Rectal smooth muscle tissue (tissue), 1 donor: ENCODE data around the gene PHACTR4.
A peak's percentile ranks its signal among the peaks of the same experiment; 100 is the strongest.

Source experiments
- H3K27ac ChIP-seq: one replicate; pipeline ENCODE4 v1.7.0; 2013; ENCODE audit warnings: low read depth, low read length, inconsistent platforms
- H3K27me3 ChIP-seq: one replicate; pipeline ENCODE4 v1.7.0; 2013; ENCODE audit warnings: low read length; ENCODE audit not compliant: control insufficient read depth, insufficient read depth
- H3K36me3 ChIP-seq: one replicate; pipeline ENCODE4 v1.7.0; 2013; ENCODE audit warnings: low read length; ENCODE audit not compliant: control insufficient read depth, insufficient read depth
- H3K4me1 ChIP-seq: one replicate; pipeline ENCODE4 v1.7.0; 2013; ENCODE audit warnings: low read length; ENCODE audit not compliant: control insufficient read depth, insufficient read depth
- H3K4me3 ChIP-seq: one replicate; pipeline ENCODE4 v1.7.0; 2013; ENCODE audit warnings: low read length
- H3K9ac ChIP-seq: one replicate; pipeline ENCODE4 v1.7.0; 2013; ENCODE audit warnings: low read length

Gene PHACTR4

GRCh38 chr1:28482138-28482537 lies 112.6 kb downstream of the PHACTR4 start:
- H3K27ac ChIP-seq, result no peak overlapping the region
- no peak overlapping the region for H3K4me3 ChIP-seq
- H3K36me3 ChIP-seq, result peaks cover 11% of the 10 kb centered on the region
- no peaks in the 10 kb centered on the region for H3K27me3 ChIP-seq
- H3K9ac ChIP-seq, result no peak overlapping the region
- no peaks in the 10 kb centered on the region for H3K4me1 ChIP-seq

DNA sequence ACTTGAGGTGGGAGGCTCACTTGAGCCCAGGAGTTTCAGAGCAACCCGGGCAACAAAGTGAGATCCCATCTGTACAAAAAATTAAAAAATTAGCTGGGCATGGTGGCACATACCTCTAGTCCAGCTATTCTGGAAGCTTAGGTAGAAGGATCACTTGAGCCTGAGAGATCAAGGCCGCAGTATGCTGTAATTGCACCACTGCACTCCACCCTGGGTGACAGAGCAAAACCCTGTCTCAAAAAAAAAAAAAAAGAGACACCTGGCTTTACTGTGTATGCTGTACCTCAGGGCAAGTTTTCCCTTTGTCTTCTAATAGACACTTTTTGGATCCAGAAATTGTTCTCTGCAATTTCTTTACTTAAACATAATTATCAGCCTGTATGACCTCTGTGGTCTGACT lies 113.2 kb downstream of the PHACTR4 start:
- Histone ChIP-seq H3K9ac (no peak overlapping the region), H3K4me3 (no peak overlapping the region), H3K27ac (no peak overlapping the region), H3K36me3 (peaks cover 11% of the 10 kb centered on the region), H3K27me3 (no peaks in the 10 kb centered on the region), H3K4me1 (no peaks in the 10 kb centered on the region)

DNA sequence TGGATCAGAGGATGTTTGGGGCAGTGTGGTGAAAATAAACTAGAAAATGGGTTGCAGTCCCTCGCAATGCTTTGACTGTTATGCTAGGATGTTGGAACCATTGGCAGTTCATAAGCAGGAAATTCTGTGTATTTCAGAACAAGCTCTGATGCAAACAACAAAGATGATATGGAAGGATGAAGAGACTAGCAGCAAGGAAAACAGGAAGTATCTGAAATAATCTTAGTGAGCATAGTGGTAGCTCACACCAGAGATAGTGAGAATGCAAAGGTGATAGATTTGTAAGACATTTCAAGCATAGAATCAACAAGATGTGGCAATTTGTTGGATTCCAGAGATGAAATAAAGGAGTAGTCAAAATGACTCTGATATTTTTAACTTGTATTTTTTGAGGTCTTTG lies 125.2 kb downstream of the PHACTR4 start:
- peaks cover 17% of the 10 kb centered on the region for H3K36me3 ChIP-seq

GRCh38 chr1:28499553-28499952 lies 130.0 kb downstream of the PHACTR4 start:
- Histone ChIP-seq H3K9ac (no peak overlapping the region), H3K4me1 (no peaks in the 10 kb centered on the region), H3K4me3 (no peak overlapping the region), H3K27me3 (no peaks in the 10 kb centered on the region), H3K36me3 (peaks cover 4% of the 10 kb centered on the region), H3K27ac (no peak overlapping the region)

More for the DNA sequence above, 125.2 kb downstream of the PHACTR4 start:
- Histone ChIP-seq H3K27ac (no peak overlapping the region), H3K4me1 (no peaks in the 10 kb centered on the region), H3K9ac (no peak overlapping the region), H3K27me3 (no peaks in the 10 kb centered on the region), H3K4me3 (no peak overlapping the region)

- no peaks in the 10 kb centered on the region for H3K27me3 ChIP-seq
- no peak overlapping the region for H3K9ac ChIP-seq
- peaks cover 3% of the 10 kb centered on the region for H3K36me3 ChIP-seq
- peaks cover under 1% of the 10 kb centered on the region for H3K4me1 ChIP-seq
- no peak overlapping the region for H3K27ac ChIP-seq
- H3K4me3 ChIP-seq, result no peak overlapping the region
Observed at GRCh38 chr1:28501925-28502324, 132.4 kb downstream of the PHACTR4 start.

DNA sequence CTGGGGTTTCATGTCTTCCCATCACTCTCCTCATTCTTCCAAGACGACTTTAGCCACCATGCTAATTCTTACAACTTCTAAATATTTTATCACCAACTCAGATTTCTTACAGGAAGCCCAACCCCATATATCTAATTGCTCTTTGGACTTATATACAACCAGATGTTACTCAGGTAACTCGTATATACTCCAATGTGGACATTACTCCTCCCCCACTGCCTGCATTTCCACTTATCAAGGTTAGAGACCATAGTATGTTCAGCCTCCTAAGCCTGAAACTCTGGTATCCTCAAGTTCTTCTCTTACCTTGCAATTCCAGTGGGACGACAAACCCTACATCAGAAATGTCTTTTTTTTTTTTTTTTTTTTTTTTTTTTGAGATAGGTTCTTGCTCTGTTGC lies 133.6 kb downstream of the PHACTR4 start:
- Histone ChIP-seq H3K27ac (no peak overlapping the region), H3K27me3 (no peaks in the 10 kb centered on the region), H3K36me3 (peaks cover 1% of the 10 kb centered on the region), H3K4me1 (peaks cover 9% of the 10 kb centered on the region), H3K9ac (no peak overlapping the region), H3K4me3 (no peak overlapping the region)

GRCh38 chr1:28505406-28506187 lies 136.1 kb downstream of the PHACTR4 start, which contains the start of gene RCC1:
Gene RCC1 (plus strand): TSS chr1:28506043. CDS start chr1:28529867, 23,824 bp downstream.
- Histone ChIP-seq H3K27me3 (no peaks in the 10 kb centered on the region), H3K9ac (peak within 1 kb of the TSS; percentile 81), H3K27ac (peak within 1 kb of the TSS; percentile 67), H3K4me1 (peaks cover 9% of the 10 kb centered on the region), H3K4me3 (peak within 1 kb of the TSS; percentile 95), H3K36me3 (peaks cover 19% of the 10 kb centered on the region)

- Histone ChIP-seq H3K9ac (peak overlapping the region; percentile 81), H3K27me3 (no peaks in the 10 kb centered on the region), H3K27ac (peak overlapping the region; percentile 67), H3K4me3 (peak overlapping the region; percentile 95), H3K4me1 (peaks cover 9% of the 10 kb centered on the region), H3K36me3 (peaks cover 23% of the 10 kb centered on the region)
Observed at GRCh38 chr1:28506907-28507246, 137.3 kb downstream of the PHACTR4 start.

DNA sequence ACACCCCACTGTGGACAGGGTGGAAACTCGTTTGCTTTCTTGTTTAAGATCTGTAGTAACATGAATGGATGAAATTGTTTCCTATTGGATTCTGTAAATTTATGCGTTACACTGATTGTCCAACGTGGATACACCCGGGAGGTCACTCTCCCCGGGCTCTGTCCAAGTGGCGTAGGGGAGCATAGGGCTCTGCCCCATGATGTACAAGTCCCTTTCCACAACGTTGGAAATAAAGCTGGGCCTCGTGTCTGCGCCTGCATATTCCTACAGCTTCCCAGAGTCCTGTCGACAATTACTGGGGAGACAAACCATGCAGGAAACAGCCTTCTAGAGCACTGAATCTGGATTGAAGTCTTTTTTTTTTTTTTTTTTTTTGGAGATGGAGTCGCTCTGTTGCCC lies 137.7 kb downstream of the PHACTR4 start:
- peak overlapping the region; percentile 67 for H3K27ac ChIP-seq
- peak overlapping the region; percentile 95 for H3K4me3 ChIP-seq
- H3K9ac ChIP-seq, result no peak overlapping the region
- no peaks in the 10 kb centered on the region for H3K27me3 ChIP-seq
- H3K4me1 ChIP-seq, result peaks cover 9% of the 10 kb centered on the region
- peaks cover 23% of the 10 kb centered on the region for H3K36me3 ChIP-seq

GRCh38 chr1:28507646-28508434 lies 138.3 kb downstream of the PHACTR4 start:
- no peaks in the 10 kb centered on the region for H3K27me3 ChIP-seq
- H3K4me3 ChIP-seq, result peak overlapping the region; percentile 95
- H3K4me1 ChIP-seq, result peaks cover 9% of the 10 kb centered on the region
- H3K36me3 ChIP-seq, result peaks cover 23% of the 10 kb centered on the region
- no peak overlapping the region for H3K9ac ChIP-seq
- no peak overlapping the region for H3K27ac ChIP-seq

GRCh38 chr1:28508435-28508754 lies 138.9 kb downstream of the PHACTR4 start:
- Histone ChIP-seq H3K27me3 (no peaks in the 10 kb centered on the region), H3K4me3 (no peak overlapping the region), H3K9ac (no peak overlapping the region), H3K36me3 (peaks cover 23% of the 10 kb centered on the region), H3K27ac (no peak overlapping the region), H3K4me1 (peaks cover 9% of the 10 kb centered on the region)

GRCh38 chr1:28509705-28510272 lies 140.2 kb downstream of the PHACTR4 start:
- no peak overlapping the region for H3K4me3 ChIP-seq
- H3K27ac ChIP-seq, result no peak overlapping the region
- peaks cover 9% of the 10 kb centered on the region for H3K4me1 ChIP-seq
- H3K9ac ChIP-seq, result no peak overlapping the region
- no peaks in the 10 kb centered on the region for H3K27me3 ChIP-seq
- peaks cover 27% of the 10 kb centered on the region for H3K36me3 ChIP-seq
